HepG2 (cell line): Measurements from ENCODE around the gene CPM.

ENCODE experiments used
- BHLHE40 ChIP-seq: IDR thresholded peaks from 2 replicates; pipeline ENCODE4 v1.6.1; 2011; ENCODE audit warnings: low read length, improper control_type of control experiment
- HNRNPLL ChIP-seq: fragments of 200-400 bp; formaldehyde crosslinking; IDR thresholded peaks from 2 replicates; pipeline ENCODE4 v1.6.1; 2017; ENCODE audit warnings: mild to moderate bottlenecking, low read depth, low read length; ENCODE audit not compliant: poor library complexity, severe bottlenecking
- MIER2 ChIP-seq: IDR thresholded peaks from 2 replicates; pipeline ENCODE4 v1.6.1; 2016; ENCODE audit warnings: missing biosample characterization, missing genetic modification reagents
- NRL ChIP-seq: sonication (generic); formaldehyde crosslinking; IDR thresholded peaks from 2 replicates; pipeline ENCODE4 v1.5.0; 2020; ENCODE audit warnings: missing genetic modification reagents, mild to moderate bottlenecking, moderate library complexity, borderline replicate concordance
- POGZ ChIP-seq: sonication (generic); formaldehyde crosslinking; IDR thresholded peaks from 2 replicates; pipeline ENCODE4 v1.4.0; 2020; ENCODE audit warnings: mild to moderate bottlenecking, missing genetic modification reagents
- SIN3A ChIP-seq: IDR thresholded peaks from 2 replicates; pipeline ENCODE4 v1.6.1; 2011; ENCODE audit warnings: low read depth, mild to moderate bottlenecking, control low read depth, low read length, borderline replicate concordance
- SMC3 ChIP-seq: IDR thresholded peaks from 2 replicates; pipeline ENCODE4 v1.6.1; 2011; ENCODE audit warnings: low read length, improper control_type of control experiment
- YEATS4 ChIP-seq: sonication (generic); formaldehyde crosslinking; IDR thresholded peaks from 2 replicates; pipeline ENCODE4 v1.4.0; 2020; ENCODE audit warnings: missing genetic modification reagents, borderline replicate concordance
- ZFX ChIP-seq: sonication (generic); formaldehyde crosslinking; IDR thresholded peaks from 2 replicates; pipeline ENCODE4 v1.4.0; 2020; ENCODE audit warnings: mild to moderate bottlenecking, low read depth, missing genetic modification reagents, moderate library complexity
- ZNF766 ChIP-seq: sonication (generic); formaldehyde crosslinking; IDR thresholded peaks from 2 replicates; pipeline ENCODE4 v1.5.0; 2020; ENCODE audit warnings: missing genetic modification reagents, borderline replicate concordance
- TF ChIP-seq, protein P1 (sequence below): IDR thresholded peaks from 2 replicates; pipeline ENCODE4 v1.6.1; 2016; ENCODE audit warnings: low read depth
- TF ChIP-seq, protein P2 (sequence below): IDR thresholded peaks from 2 replicates; pipeline ENCODE4 v1.6.1; 2018; ENCODE audit warnings: missing genetic modification reagents, mild to moderate bottlenecking, missing compliant biosample characterization
- TF ChIP-seq, protein P3 (sequence below): sonication (generic); formaldehyde crosslinking; IDR thresholded peaks from 2 replicates; pipeline ENCODE4 v1.4.0; 2020; ENCODE audit warnings: missing genetic modification reagents

DNA sequence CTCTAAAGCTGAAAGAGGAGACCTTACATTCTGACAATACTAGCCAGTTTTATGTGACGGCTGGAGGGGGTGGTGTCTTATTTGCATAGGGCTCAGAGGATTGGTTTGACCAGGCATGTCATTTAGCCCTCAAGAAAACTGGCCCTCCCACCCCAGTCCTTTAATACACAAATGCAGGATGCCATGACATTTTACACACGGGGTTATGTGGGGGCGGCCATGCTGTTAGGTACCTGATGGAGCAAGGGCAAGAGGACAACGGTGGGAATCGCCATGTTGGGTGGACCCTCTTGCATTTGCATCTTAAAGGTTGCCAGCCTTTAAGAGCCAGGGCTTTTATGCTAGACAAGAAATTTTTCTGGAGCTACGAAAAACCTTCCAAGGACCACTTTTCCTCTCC is 101.7 kb downstream of the CPM start:
- TF ChIP-seq HNRNPLL (no peak), ZFX (CRISPR knock-in tag) (no peak), YEATS4 (CRISPR knock-in tag) (no peak), POGZ (CRISPR knock-in tag) (no peak), SIN3A (no peak), ZNF766 (no peak), SMC3 (no peak), BHLHE40 (no peak), NRL (CRISPR knock-in tag) (no peak), MIER2 (CRISPR knock-in tag) (no peak)
- TF ChIP-seq, protein P1, sequence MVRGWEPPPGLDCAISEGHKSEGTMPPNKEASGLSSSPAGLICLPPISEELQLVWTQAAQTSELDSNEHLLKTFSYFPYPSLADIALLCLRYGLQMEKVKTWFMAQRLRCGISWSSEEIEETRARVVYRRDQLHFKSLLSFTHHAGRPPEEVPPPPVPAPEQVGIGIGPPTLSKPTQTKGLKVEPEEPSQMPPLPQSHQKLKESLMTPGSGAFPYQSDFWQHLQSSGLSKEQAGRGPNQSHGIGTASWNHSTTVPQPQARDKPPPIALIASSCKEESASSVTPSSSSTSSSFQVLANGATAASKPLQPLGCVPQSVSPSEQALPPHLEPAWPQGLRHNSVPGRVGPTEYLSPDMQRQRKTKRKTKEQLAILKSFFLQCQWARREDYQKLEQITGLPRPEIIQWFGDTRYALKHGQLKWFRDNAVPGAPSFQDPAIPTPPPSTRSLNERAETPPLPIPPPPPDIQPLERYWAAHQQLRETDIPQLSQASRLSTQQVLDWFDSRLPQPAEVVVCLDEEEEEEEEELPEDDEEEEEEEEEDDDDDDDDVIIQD (CRISPR knock-in tag): no peak
- TF ChIP-seq, protein P2, sequence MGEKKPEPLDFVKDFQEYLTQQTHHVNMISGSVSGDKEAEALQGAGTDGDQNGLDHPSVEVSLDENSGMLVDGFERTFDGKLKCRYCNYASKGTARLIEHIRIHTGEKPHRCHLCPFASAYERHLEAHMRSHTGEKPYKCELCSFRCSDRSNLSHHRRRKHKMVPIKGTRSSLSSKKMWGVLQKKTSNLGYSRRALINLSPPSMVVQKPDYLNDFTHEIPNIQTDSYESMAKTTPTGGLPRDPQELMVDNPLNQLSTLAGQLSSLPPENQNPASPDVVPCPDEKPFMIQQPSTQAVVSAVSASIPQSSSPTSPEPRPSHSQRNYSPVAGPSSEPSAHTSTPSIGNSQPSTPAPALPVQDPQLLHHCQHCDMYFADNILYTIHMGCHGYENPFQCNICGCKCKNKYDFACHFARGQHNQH (CRISPR knock-in tag): no peak
- TF ChIP-seq, protein P3, sequence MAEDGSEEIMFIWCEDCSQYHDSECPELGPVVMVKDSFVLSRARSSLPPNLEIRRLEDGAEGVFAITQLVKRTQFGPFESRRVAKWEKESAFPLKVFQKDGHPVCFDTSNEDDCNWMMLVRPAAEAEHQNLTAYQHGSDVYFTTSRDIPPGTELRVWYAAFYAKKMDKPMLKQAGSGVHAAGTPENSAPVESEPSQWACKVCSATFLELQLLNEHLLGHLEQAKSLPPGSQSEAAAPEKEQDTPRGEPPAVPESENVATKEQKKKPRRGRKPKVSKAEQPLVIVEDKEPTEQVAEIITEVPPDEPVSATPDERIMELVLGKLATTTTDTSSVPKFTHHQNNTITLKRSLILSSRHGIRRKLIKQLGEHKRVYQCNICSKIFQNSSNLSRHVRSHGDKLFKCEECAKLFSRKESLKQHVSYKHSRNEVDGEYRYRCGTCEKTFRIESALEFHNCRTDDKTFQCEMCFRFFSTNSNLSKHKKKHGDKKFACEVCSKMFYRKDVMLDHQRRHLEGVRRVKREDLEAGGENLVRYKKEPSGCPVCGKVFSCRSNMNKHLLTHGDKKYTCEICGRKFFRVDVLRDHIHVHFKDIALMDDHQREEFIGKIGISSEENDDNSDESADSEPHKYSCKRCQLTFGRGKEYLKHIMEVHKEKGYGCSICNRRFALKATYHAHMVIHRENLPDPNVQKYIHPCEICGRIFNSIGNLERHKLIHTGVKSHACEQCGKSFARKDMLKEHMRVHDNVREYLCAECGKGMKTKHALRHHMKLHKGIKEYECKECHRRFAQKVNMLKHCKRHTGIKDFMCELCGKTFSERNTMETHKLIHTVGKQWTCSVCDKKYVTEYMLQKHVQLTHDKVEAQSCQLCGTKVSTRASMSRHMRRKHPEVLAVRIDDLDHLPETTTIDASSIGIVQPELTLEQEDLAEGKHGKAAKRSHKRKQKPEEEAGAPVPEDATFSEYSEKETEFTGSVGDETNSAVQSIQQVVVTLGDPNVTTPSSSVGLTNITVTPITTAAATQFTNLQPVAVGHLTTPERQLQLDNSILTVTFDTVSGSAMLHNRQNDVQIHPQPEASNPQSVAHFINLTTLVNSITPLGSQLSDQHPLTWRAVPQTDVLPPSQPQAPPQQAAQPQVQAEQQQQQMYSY: no peak
